22Rv1 (cell line): Measurements from ENCODE around the gene ACTR3C.
"Not testable (repeated sequence)": the region's sequence is repeated elsewhere in the genome, so short reads cannot be mapped to it uniquely, and the experiment has no call there.

Source experiments
- H3K27ac ChIP-seq: fragments of 450-650 bp; 2 replicates; pipeline ENCODE4 v1.5.1; 2017
- TF ChIP-seq, protein P1 (sequence below): fragments of 450-650 bp; IDR thresholded peaks from 2 replicates; pipeline ENCODE4 v1.5.1; 2017; ENCODE audit warnings: mild to moderate bottlenecking

ACTR3C gene

DNA sequence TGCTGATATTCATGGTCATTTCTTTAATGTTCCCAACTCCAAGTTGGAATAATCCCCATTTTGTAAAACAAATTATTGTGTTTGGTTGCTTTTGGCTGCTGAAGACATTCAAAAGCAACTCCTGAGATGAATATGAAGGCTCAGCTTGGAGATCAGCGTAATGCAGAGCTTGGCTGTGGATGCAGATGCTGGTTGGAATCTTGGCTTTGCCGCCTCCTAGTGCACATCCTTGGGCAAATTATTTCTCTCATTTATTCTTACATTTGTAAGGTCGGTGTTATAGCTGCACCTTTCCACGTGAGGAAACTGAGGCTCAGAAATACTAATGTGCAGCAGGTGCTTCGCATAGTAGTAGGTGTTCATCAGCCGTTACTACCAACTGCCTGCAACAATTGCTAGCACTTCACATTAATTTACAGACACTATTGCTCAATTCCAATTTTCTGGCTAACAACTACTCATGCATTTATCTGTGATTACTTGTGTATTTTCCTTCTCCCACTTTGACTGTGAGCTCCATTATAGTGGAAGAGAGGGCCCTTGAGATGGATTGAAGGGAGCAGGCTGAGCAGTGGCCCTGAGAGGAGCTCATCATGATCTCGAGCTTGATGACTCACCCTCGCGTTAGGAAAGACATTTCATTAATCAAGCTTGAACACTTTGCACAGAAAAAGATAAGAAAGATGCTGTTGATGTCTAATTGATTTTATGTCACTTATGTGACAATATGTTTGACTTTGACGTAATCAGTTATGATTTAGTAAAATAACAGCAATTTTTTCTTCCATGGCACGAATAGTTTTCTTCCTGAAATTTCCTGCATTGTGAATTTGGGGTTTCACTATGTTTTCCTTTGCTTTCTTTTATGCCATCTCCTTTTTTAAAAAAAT is 101.0 kb downstream of the ACTR3C start:
- TF ChIP-seq, protein P1, sequence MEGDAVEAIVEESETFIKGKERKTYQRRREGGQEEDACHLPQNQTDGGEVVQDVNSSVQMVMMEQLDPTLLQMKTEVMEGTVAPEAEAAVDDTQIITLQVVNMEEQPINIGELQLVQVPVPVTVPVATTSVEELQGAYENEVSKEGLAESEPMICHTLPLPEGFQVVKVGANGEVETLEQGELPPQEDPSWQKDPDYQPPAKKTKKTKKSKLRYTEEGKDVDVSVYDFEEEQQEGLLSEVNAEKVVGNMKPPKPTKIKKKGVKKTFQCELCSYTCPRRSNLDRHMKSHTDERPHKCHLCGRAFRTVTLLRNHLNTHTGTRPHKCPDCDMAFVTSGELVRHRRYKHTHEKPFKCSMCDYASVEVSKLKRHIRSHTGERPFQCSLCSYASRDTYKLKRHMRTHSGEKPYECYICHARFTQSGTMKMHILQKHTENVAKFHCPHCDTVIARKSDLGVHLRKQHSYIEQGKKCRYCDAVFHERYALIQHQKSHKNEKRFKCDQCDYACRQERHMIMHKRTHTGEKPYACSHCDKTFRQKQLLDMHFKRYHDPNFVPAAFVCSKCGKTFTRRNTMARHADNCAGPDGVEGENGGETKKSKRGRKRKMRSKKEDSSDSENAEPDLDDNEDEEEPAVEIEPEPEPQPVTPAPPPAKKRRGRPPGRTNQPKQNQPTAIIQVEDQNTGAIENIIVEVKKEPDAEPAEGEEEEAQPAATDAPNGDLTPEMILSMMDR = peak; percentile 20
- H3K27ac ChIP-seq = not testable (repeated sequence)

DNA sequence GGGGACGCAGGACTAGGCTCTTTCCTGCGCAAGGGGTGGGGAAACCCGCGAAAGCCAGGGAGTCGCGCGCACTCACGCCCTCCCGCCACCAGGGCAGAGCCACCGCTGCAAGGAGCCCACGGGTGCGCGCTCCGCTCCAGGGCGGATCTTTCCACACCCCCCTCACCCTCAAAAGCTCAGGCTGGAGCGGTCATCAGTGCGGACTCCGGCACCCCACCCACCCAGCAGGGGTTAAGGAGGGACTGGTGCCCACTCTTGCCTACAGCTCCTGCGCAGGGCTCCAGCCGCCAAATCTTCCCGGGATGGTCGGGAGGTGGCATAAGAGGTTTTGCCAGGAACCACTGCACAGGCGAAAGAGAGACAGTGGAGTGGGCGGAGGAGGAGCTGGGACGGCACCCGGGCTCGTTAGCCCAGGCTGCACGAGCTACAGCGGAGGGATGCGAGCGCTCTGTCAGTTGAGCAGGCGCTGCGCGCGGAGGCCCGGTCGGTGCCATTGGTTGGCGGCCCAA is 102.6 kb downstream of the ACTR3C start:
- not testable (repeated sequence) for H3K27ac ChIP-seq

DNA sequence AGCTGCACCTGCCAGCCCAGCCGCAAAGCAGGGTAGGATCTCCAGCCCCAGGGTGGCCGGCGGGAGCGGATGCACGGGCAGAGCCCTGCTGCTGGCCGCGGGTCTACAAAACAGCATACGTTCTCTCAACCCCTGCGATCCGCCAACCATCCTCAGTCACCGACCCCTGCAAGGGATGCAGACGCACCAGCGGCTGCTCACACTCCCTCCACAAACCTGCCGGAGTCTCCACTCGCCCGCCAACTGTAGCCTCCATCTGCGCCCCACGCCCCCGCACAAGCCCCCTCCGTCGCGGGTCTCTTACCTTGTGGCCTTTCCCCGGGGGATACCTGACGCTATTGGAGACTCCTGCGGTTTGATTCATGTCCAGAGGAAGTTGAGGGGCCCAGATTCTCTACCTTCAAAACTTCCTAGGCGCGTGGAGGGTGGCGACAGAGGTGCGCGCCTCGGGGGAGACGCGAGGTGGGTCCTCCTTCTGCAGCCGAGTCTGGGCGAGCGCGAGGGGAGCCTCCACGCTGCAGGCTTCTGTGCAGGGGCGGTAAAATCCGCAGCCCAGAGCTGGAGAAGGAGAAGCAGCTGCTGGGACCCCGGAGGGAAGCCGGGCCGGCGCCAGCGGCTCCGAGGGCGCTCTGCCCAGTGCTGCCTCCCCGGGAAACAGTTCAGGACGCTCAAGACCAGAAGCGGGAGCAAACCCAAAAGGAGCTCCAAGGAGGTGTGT is 103.2 kb downstream of the ACTR3C start:
- H3K27ac ChIP-seq = not testable (repeated sequence)

DNA sequence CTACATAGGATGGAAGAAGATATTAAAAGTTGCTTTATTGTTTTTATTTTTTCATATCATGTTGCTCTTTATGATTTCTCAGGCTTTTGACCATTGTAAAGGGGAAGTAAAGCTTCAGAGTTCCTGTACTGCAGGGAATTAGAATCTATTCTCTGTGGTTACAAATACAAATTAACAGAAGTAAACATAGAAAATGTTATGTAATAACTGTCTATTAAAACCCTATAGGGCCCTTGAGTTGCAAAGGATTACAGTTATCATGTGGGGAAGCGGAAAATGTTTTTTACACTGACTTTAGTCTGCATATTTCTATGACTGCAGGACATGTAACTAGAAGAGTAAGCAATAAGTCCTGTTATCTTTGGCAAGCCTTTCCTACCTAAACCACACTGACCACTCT is 116.5 kb downstream of the ACTR3C start:
- not testable (repeated sequence) for H3K27ac ChIP-seq

DNA sequence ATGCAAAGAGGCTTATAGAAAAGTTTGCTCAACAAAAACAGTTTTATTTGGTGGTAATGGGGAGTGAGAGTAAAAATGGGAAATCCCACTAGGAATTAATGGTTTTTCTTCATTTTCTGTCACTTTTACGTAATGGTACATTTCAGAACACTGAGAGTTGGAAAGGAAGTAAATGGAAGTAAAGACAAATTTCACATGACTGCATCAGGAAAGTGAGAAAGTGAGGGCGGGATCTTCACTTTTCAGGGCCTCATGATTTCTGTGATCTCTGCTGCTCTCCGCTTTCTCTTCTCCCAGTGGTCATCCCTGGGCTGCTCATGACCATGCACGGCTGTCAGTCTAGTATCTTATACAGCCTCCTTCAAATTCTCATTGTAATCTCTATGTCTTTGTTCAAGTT is 117.5 kb downstream of the ACTR3C start:
- H3K27ac ChIP-seq = not testable (repeated sequence)

DNA sequence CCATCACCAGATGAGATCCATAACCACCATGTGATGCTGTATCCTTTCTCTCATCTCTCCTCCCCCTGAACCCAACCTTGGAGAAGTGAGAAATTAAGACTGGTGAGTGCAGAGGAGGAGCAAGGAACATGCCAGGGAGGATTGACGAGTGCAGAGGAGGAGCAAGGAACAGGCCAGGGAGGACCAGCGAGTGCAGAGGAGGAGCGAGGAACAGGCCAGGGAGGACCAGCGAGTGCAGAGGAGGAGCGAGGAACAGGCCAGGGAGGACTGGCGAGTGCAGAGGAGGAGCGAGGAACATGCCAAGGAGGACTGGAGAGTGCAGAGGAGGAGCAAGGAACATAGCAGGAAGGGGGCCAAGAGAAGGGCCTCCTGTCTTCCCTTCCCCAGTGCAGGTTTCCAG is 118.8 kb downstream of the ACTR3C start:
- H3K27ac ChIP-seq = not testable (repeated sequence)

DNA sequence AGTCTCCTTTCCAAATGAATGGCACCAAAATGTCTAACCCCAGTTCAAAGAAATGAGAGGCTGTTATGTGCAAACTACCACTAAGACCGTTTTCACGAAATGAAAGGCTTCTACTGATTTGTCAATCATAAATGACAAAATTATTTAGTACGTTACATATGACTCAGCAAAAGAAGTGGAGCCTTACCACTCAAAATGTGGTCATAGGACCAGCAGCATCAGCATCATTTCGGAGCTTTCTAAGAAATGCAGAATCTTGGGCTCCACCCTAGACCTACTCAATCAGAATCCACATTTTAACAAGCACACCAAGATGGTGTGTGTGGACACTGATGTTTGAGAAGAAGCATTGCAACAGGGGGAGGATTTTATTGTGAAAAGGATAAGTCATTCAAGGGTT is 120.5 kb downstream of the ACTR3C start:
- H3K27ac ChIP-seq = not testable (repeated sequence)
